ENCODE data around the gene PPIP5K1.

- no peak for TF ChIP-seq EZH2phosphoT487 (IDR thresholded peaks at IDR 0.05; ENCODE audit: borderline replicate concordance)
- no peak for TF ChIP-seq CTCF (IDR thresholded peaks at IDR 0.05 in 2 of 3, conservative IDR thresholded peaks at IDR 0.05 in 1 of 3; ENCODE audit: borderline replicate concordance in 1 of 3, insufficient read depth in 1 of 3, low read depth in 2 of 3, low read length in 2 of 3)
- no peak for TF ChIP-seq REST (IDR thresholded peaks at IDR 0.05; ENCODE audit: low read depth)
- TF ChIP-seq MAX (IDR thresholded peaks at IDR 0.05): no peak
- TF ChIP-seq POLR2AphosphoS5 (IDR thresholded peaks at IDR 0.05; ENCODE audit: low read depth, low read length): no peak
- TF ChIP-seq SRF (IDR thresholded peaks at IDR 0.05; ENCODE audit: low read depth): no peak
- TF ChIP-seq POLR2A (IDR thresholded peaks at IDR 0.05; ENCODE audit: borderline replicate concordance, extremely low read depth, insufficient read depth, insufficient read length): no peak
Observed at GRCh38 chr15:43508991-43509659, 80.9 kb downstream of the PPIP5K1 start.
